HG02571 (cell line): ENCODE results near the gene RRM1.

Source experiments
- ATAC-seq: cut with Tn5 transposase; IDR thresholded peaks from one replicate; pipeline ENCODE4 v1.9.1; 2021; ENCODE audit warnings: mild to moderate bottlenecking, moderate library complexity; ENCODE audit not compliant: unreplicated experiment

The RRM1 gene

GRCh38 chr11:4076774-4077173 is 17.8 kb upstream of the RRM1 start:
- no peak for ATAC-seq

- no peak for ATAC-seq
Observed at GRCh38 chr11:4083198-4083597, 11.4 kb upstream of the RRM1 start.

- no peak for ATAC-seq
Observed at GRCh38 chr11:4084406-4085125, 10.0 kb upstream of the RRM1 start.

GRCh38 chr11:4085575-4085974 is 9.0 kb upstream of the RRM1 start:
- ATAC-seq, result no peak

- ATAC-seq, result no peak
Observed at GRCh38 chr11:4086575-4087353, 7.8 kb upstream of the RRM1 start.

- ATAC-seq, result no peak
Observed at GRCh38 chr11:4087551-4087950, 7.0 kb upstream of the RRM1 start.

- no peak for ATAC-seq
Observed at GRCh38 chr11:4090258-4090657, 4.3 kb upstream of the RRM1 start.

GRCh38 chr11:4092026-4092425 is 2.6 kb upstream of the RRM1 start:
- ATAC-seq, result no peak

GRCh38 chr11:4093519-4094347 is 866 bp upstream of the RRM1 start:
- ATAC-seq, result peak; percentile 2

- ATAC-seq, result no peak
Observed at GRCh38 chr11:4095509-4096230, 1.1 kb downstream of the RRM1 start.

- no peak for ATAC-seq
Observed at GRCh38 chr11:4098026-4098621, 3.5 kb downstream of the RRM1 start.

GRCh38 chr11:4102711-4103110 is 8.1 kb downstream of the RRM1 start:
- no peak for ATAC-seq

GRCh38 chr11:4103269-4103668 is 8.7 kb downstream of the RRM1 start:
- no peak for ATAC-seq

GRCh38 chr11:4105916-4106315 is 11.3 kb downstream of the RRM1 start:
- no peak for ATAC-seq

- no peak for ATAC-seq
Observed at GRCh38 chr11:4111834-4112233, 17.2 kb downstream of the RRM1 start.

GRCh38 chr11:4115128-4115527 is 20.5 kb downstream of the RRM1 start:
- ATAC-seq, result no peak

- no peak for ATAC-seq
Observed at GRCh38 chr11:4118107-4118506, 23.5 kb downstream of the RRM1 start.

- no peak for ATAC-seq
Observed at GRCh38 chr11:4123218-4123617, 28.6 kb downstream of the RRM1 start.

- ATAC-seq, result no peak
Observed at GRCh38 chr11:4125141-4125540, 30.5 kb downstream of the RRM1 start.

GRCh38 chr11:4127357-4127756 is 32.8 kb downstream of the RRM1 start:
- ATAC-seq, result no peak
